IMR-90 (cell line): ENCODE results near the gene SHCBP1L. TPM values are rescaled to one million over a fixed set of nuclear protein-coding genes. Genes with fewer than 3 reads are reported as not detected.

Experiments used
- ATAC-seq: fragments of 200-7000 bp; cut with Tn5 transposase; 2 replicates; pipeline ENCODE4 v1.9.1; 2020; ENCODE audit warnings: low read depth, mild to moderate bottlenecking, moderate library complexity
- BruUV-seq: library from RNA; stranded (reverse); fragments of 400-500 nt; replicated peaks from 2 replicates; lab custom pipeline; 2021; lab: Mats Ljungman, UMichigan
- CTCF ChIA-PET: fragments of 300-600 bp; formaldehyde crosslinking; extraction: SDS; loops from one replicate; lab custom pipeline; 2021; ENCODE audit warnings: antibody characterized with exemption; lab: Yijun Ruan, JAX
- POLR2A ChIA-PET: fragments of 300-600 bp; sonication (Branson Sonifier 250); formaldehyde crosslinking; loops from one replicate; lab custom pipeline; 2022; ENCODE audit warnings: antibody characterized with exemption; ENCODE audit not compliant: unreplicated experiment; lab: Charles Lee
- DNase-seq: peaks from one replicate; pipeline ENCODE4 v3.0.0; 2013
- H2AFZ ChIP-seq: replicated peaks from 2 replicates; pipeline ENCODE3; 2013; ENCODE audit warnings: low read length, mild to moderate bottlenecking; ENCODE audit not compliant: poor library complexity
- H2AK5ac ChIP-seq: 2 replicates; pipeline ENCODE4 v1.6.1; 2013; ENCODE audit warnings: low read depth, low read length, inconsistent platforms
- H2AK9ac ChIP-seq: replicated peaks from 2 replicates; pipeline ENCODE3; 2013; ENCODE audit warnings: mild to moderate bottlenecking, low read depth, low read length, moderate library complexity; ENCODE audit not compliant: poor library complexity
- H2BK120ac ChIP-seq: 2 replicates; pipeline ENCODE4 v1.6.1; 2013; ENCODE audit warnings: low read depth, low read length, inconsistent platforms
- H2BK15ac ChIP-seq: 3 replicates; pipeline ENCODE4 v1.6.1; 2013; ENCODE audit warnings: low read depth, low read length, inconsistent platforms
- H2BK20ac ChIP-seq: 2 replicates; pipeline ENCODE4 v1.6.1; 2013; ENCODE audit warnings: low read depth, mild to moderate bottlenecking, inconsistent platforms, low read length, moderate library complexity
- H2BK5ac ChIP-seq: 2 replicates; pipeline ENCODE4 v1.6.1; 2013; ENCODE audit warnings: mild to moderate bottlenecking, low read depth, low read length, inconsistent platforms; ENCODE audit not compliant: poor library complexity, severe bottlenecking
- H3K14ac ChIP-seq: replicated peaks from 2 replicates; pipeline ENCODE4 v1.6.1; 2013; ENCODE audit warnings: low read depth, low read length, inconsistent platforms
- H3K18ac ChIP-seq: 2 replicates; pipeline ENCODE4 v1.6.1; 2013; ENCODE audit warnings: low read depth, low read length, control low read depth
- H3K23ac ChIP-seq: 2 replicates; pipeline ENCODE4 v1.6.1; 2013; ENCODE audit warnings: low read depth, low read length, inconsistent platforms
- H3K27ac ChIP-seq: 2 replicates; pipeline ENCODE4 v1.5.1; 2013; ENCODE audit warnings: mild to moderate bottlenecking, control low read depth, low read length; ENCODE audit not compliant: insufficient read depth
- H3K27me3 ChIP-seq: 2 replicates; pipeline ENCODE4 v1.6.1; 2013; ENCODE audit warnings: low read length; ENCODE audit not compliant: control insufficient read depth, insufficient read depth
- H3K36me3 ChIP-seq: 2 replicates; pipeline ENCODE4 v1.6.1; 2013; ENCODE audit warnings: low read length, mixed read lengths; ENCODE audit not compliant: control insufficient read depth, insufficient read depth
- H3K4ac ChIP-seq: 2 replicates; pipeline ENCODE4 v1.6.1; 2013; ENCODE audit warnings: low read depth, low read length, inconsistent platforms
- H3K4me1 ChIP-seq: 2 replicates; pipeline ENCODE4 v1.6.1; 2013; ENCODE audit warnings: low read length, mixed read lengths; ENCODE audit not compliant: control insufficient read depth, insufficient read depth
- H3K4me2 ChIP-seq: 2 replicates; pipeline ENCODE4 v1.6.1; 2013; ENCODE audit warnings: low read depth, mild to moderate bottlenecking, control low read depth, low read length, moderate library complexity
- H3K4me3 ChIP-seq: 2 replicates; pipeline ENCODE4 v1.5.1; 2013; ENCODE audit warnings: low read depth, mild to moderate bottlenecking, control low read depth, low read length, moderate library complexity; ENCODE audit not compliant: insufficient read depth
- H3K56ac ChIP-seq: 2 replicates; pipeline ENCODE4 v1.6.1; 2013; ENCODE audit warnings: low read length, inconsistent platforms; ENCODE audit not compliant: insufficient read depth; ENCODE audit errors: extremely low read depth
- H3K79me1 ChIP-seq, 2 experiments: 2 replicates each; pipeline ENCODE4 v1.6.1; 2013; ENCODE audit warnings: low read length in 2 of 2, inconsistent platforms in 1 of 2, low read depth in 1 of 2
- H3K9ac ChIP-seq: 2 replicates; pipeline ENCODE4 v1.6.1; 2013; ENCODE audit warnings: low read depth, low read length, control low read depth
- H3K9me1 ChIP-seq: 2 replicates; pipeline ENCODE4 v1.6.1; 2013; ENCODE audit warnings: low read length, inconsistent platforms; ENCODE audit not compliant: insufficient read depth
- H3K9me3 ChIP-seq: 2 replicates; pipeline ENCODE4 v1.6.1; 2013; ENCODE audit warnings: low read length; ENCODE audit not compliant: control insufficient read depth, insufficient read depth
- H4K20me1 ChIP-seq: 2 replicates; pipeline ENCODE4 v1.6.1; 2013; ENCODE audit warnings: low read length, inconsistent platforms; ENCODE audit not compliant: insufficient read depth
- H4K5ac ChIP-seq: 2 replicates; pipeline ENCODE4 v1.6.1; 2013; ENCODE audit warnings: mild to moderate bottlenecking, low read depth, low read length, control low read depth
- H4K8ac ChIP-seq, 2 experiments: 2 replicates each; pipeline ENCODE4 v1.6.1; 2013; ENCODE audit warnings: low read depth in 2 of 2, low read length in 2 of 2, control low read depth in 1 of 2, inconsistent platforms in 1 of 2
- H4K91ac ChIP-seq: 2 replicates; pipeline ENCODE4 v1.6.1; 2013; ENCODE audit warnings: low read depth, low read length, inconsistent platforms; ENCODE audit not compliant: insufficient read depth
- BHLHE40 ChIP-seq: fragments of 150-350 bp; IDR thresholded peaks from 2 replicates; pipeline ENCODE4 v1.6.1; 2016; ENCODE audit warnings: mild to moderate bottlenecking, low read depth, low read length
- CEBPB ChIP-seq: IDR thresholded peaks from 2 replicates; pipeline ENCODE4 v1.6.1; 2012; ENCODE audit warnings: low read depth, low read length, improper control_type of control experiment
- CHD1 ChIP-seq: IDR thresholded peaks from 2 replicates; pipeline ENCODE4 v1.6.1; 2012; ENCODE audit warnings: low read depth, low read length, improper control_type of control experiment
- ELK1 ChIP-seq: fragments of 150-350 bp; IDR thresholded peaks from 2 replicates; pipeline ENCODE4 v1.6.1; 2016; ENCODE audit warnings: low read depth, mild to moderate bottlenecking, low read length, moderate library complexity, borderline replicate concordance
- FOS ChIP-seq: fragments of 150-350 bp; IDR thresholded peaks from 2 replicates; pipeline ENCODE4 v1.6.1; 2016; ENCODE audit warnings: low read depth, low read length
- MAFK ChIP-seq: IDR thresholded peaks from 2 replicates; pipeline ENCODE4 v1.6.1; 2012; ENCODE audit warnings: low read depth, low read length, improper control_type of control experiment
- MAZ ChIP-seq: IDR thresholded peaks from 2 replicates; pipeline ENCODE4 v1.6.1; 2012; ENCODE audit warnings: low read depth, mild to moderate bottlenecking, low read length, improper control_type of control experiment, moderate library complexity, borderline replicate concordance
- MXI1 ChIP-seq: IDR thresholded peaks from 2 replicates; pipeline ENCODE4 v1.6.1; 2012; ENCODE audit warnings: low read depth, mild to moderate bottlenecking, low read length, moderate library complexity, borderline replicate concordance
- NFE2L2 ChIP-seq: fragments of 150-350 bp; IDR thresholded peaks from 2 replicates; pipeline ENCODE4 v1.6.1; 2016; ENCODE audit warnings: low read depth, mild to moderate bottlenecking, low read length
- POLR2A ChIP-seq: IDR thresholded peaks from 2 replicates; pipeline ENCODE4 v1.6.1; 2012; ENCODE audit warnings: mild to moderate bottlenecking, low read depth, low read length
- RAD21 ChIP-seq: IDR thresholded peaks from 2 replicates; pipeline ENCODE4 v1.6.1; 2012; ENCODE audit warnings: low read length, improper control_type of control experiment
- RCOR1 ChIP-seq: IDR thresholded peaks from 2 replicates; pipeline ENCODE4 v1.6.1; 2012; ENCODE audit warnings: mild to moderate bottlenecking, low read length, improper control_type of control experiment; ENCODE audit not compliant: insufficient replicate concordance
- RFX5 ChIP-seq: IDR thresholded peaks from 2 replicates; pipeline ENCODE4 v1.8.0; 2012; ENCODE audit warnings: low read depth, mild to moderate bottlenecking, low read length, moderate library complexity
- SMC3 ChIP-seq: fragments of 150-350 bp; IDR thresholded peaks from 2 replicates; pipeline ENCODE4 v1.6.1; 2016; ENCODE audit warnings: low read depth, mild to moderate bottlenecking, antibody characterized with exemption, low read length, moderate library complexity
- WGBS, 2 experiments: methylation state at CpG; one replicate each; pipeline versions ENCODE4 v1.1.5 to v1.1.7; 2013; ENCODE audit warnings: missing lambda C conversion rate in 2 of 2; ENCODE audit not compliant: insufficient read length in 1 of 2; ENCODE audit errors: extremely low coverage in 2 of 2; 5-methylcytosine and 5-hydroxymethylcytosine counted together
- dilution Hi-C: fragments of 300-500 bp; cut with HindIII; formaldehyde crosslinking; loops from one replicate; pipeline ENCODE4 v1.14.3; 2018; ENCODE audit warnings: low sequenced_read_pairs; ENCODE audit not compliant: unreplicated experiment
- in situ Hi-C: fragments of 300-500 bp; cut with MboI; formaldehyde crosslinking; loops from 3 replicates; pipeline ENCODE4 v1.14.3; 2019; ENCODE audit warnings: low sequenced_read_pairs, inconsistent platforms, mixed read lengths
- intact Hi-C: fragments of 100-400 bp; cut with micrococcal nuclease; formaldehyde crosslinking; loops from 2 replicates; pipeline ENCODE4 v1.10.0; 2022
- polyA plus RNA-seq, 3 experiments: library from polyadenylated mRNA; depleted of rRNA; stranded (reverse); fragments of >200 nt; gene quantifications; 2 replicates each; pipeline ENCODE4 v1.2.3, GENCODE V29; 2012; ENCODE audit warnings: low replicate concordance in 1 of 3
- total RNA-seq: library from RNA; depleted of rRNA; stranded (reverse); fragments of >200 nt; gene quantifications from 2 replicates; pipeline ENCODE4 v1.2.3, GENCODE V29; 2012
- TF ChIP-seq, protein P1 (sequence below): fragments of 150-350 bp; IDR thresholded peaks from 2 replicates; pipeline ENCODE4 v1.6.1; 2017; ENCODE audit warnings: mild to moderate bottlenecking, antibody characterized with exemption, low read length, low read depth
- TF ChIP-seq, protein P2 (sequence below): conservative IDR thresholded peaks from 2 replicates; pipeline ENCODE4 v1.5.1; 2012; ENCODE audit warnings: mild to moderate bottlenecking, low read depth, low read length, improper control_type of control experiment

Gene SHCBP1L
- total and polyA plus RNA-seq, 2 of the 4 experiments (the other 2 are of a cell fraction): not detected

GRCh38 chr1:182939413-182939812, 13.6 kb downstream of the SHCBP1L start:
- TF ChIP-seq RFX5 (no peak), POLR2A (no peak), ELK1 (no peak), RCOR1 (no peak), MXI1 (no peak), FOS (no peak), CEBPB (no peak), BHLHE40 (no peak), CHD1 (no peak), MAFK (no peak), NFE2L2 (no peak), RAD21 (no peak), MAZ (no peak), SMC3 (no peak)
- TF ChIP-seq, protein P1, sequence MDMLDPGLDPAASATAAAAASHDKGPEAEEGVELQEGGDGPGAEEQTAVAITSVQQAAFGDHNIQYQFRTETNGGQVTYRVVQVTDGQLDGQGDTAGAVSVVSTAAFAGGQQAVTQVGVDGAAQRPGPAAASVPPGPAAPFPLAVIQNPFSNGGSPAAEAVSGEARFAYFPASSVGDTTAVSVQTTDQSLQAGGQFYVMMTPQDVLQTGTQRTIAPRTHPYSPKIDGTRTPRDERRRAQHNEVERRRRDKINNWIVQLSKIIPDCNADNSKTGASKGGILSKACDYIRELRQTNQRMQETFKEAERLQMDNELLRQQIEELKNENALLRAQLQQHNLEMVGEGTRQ: no peak
- TF ChIP-seq, protein P2, sequence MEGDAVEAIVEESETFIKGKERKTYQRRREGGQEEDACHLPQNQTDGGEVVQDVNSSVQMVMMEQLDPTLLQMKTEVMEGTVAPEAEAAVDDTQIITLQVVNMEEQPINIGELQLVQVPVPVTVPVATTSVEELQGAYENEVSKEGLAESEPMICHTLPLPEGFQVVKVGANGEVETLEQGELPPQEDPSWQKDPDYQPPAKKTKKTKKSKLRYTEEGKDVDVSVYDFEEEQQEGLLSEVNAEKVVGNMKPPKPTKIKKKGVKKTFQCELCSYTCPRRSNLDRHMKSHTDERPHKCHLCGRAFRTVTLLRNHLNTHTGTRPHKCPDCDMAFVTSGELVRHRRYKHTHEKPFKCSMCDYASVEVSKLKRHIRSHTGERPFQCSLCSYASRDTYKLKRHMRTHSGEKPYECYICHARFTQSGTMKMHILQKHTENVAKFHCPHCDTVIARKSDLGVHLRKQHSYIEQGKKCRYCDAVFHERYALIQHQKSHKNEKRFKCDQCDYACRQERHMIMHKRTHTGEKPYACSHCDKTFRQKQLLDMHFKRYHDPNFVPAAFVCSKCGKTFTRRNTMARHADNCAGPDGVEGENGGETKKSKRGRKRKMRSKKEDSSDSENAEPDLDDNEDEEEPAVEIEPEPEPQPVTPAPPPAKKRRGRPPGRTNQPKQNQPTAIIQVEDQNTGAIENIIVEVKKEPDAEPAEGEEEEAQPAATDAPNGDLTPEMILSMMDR: no peak
- no CpG with 5 or more reads among the region's 2 CpGs for WGBS, 2 experiments
- CTCF ChIA-PET: interaction anchor here (1.0 kb wide), 1 partner anchor 10 kb away, joined by 6 read pairs; no protein-coding TSS in a partner anchor
- Histone ChIP-seq H2BK20ac (no peak overlapping the region), H3K9me3 (no peaks in the 10 kb centered on the region), H3K4ac (no peak overlapping the region), H4K20me1 (no peaks in the 10 kb centered on the region), H3K4me1 (no peaks in the 10 kb centered on the region), H3K14ac (no peak overlapping the region), H3K4me2 (no peak overlapping the region), H2BK5ac (no peak overlapping the region), H2AK9ac (no peak overlapping the region), H3K56ac (no peak overlapping the region), H3K79me1 (no peaks in the 10 kb centered on the region), H4K8ac (no peak overlapping the region), H2AFZ (no peak overlapping the region), H3K27ac (no peak overlapping the region), H3K9ac (no peak overlapping the region), H2BK15ac (no peak overlapping the region), H2AK5ac (no peak overlapping the region), H3K27me3 (peaks cover 10% of the 10 kb centered on the region), H2BK120ac (no peak overlapping the region), H4K5ac (no peak overlapping the region), H3K23ac (no peak overlapping the region), H3K9me1 (no peaks in the 10 kb centered on the region), H3K18ac (no peak overlapping the region), H3K4me3 (no peak overlapping the region), H4K91ac (no peak overlapping the region), H3K36me3 (no peaks in the 10 kb centered on the region)
- in situ Hi-C loops (no loop called here), dilution Hi-C loops (no loop called here), intact Hi-C loops (no loop called here)
- no TSS peak for BruUV-seq
- POLR2A ChIA-PET: no interaction called here
- no peak for DNase-seq
- no peak for ATAC-seq
